DOHH2 (cell line): Measurements from ENCODE around the gene REEP3.

Experiments used
- H3F3A ChIP-seq: fragments of 200-600 bp; sonication (generic), shearing (Covaris generic); 2 replicates; pipeline ENCODE4 v1.6.0; 2016; ENCODE audit warnings: antibody characterized with exemption, mild to moderate bottlenecking; ENCODE audit not compliant: control insufficient read depth, insufficient read depth
- H3K27ac ChIP-seq: fragments of 200-600 bp; sonication (generic); 2 replicates; pipeline ENCODE4 v1.5.1; 2014; ENCODE audit warnings: low read depth, mild to moderate bottlenecking, low read length, moderate library complexity
- H3K27me3 ChIP-seq: fragments of 200-600 bp; sonication (generic); 2 replicates; pipeline ENCODE4 v1.6.1; 2014; ENCODE audit warnings: mild to moderate bottlenecking, low read length, mixed read lengths; ENCODE audit not compliant: control insufficient read depth
- H3K36me3 ChIP-seq: fragments of 200-600 bp; sonication (generic); 2 replicates; pipeline ENCODE4 v1.6.1; 2014; ENCODE audit warnings: mild to moderate bottlenecking, low read length, moderate library complexity, mixed read lengths; ENCODE audit not compliant: control insufficient read depth
- H3K4me1 ChIP-seq: fragments of 200-600 bp; sonication (generic); 2 replicates; pipeline ENCODE4 v1.6.1; 2014; ENCODE audit warnings: mild to moderate bottlenecking, low read length, mixed read lengths; ENCODE audit not compliant: control insufficient read depth
- H3K4me2 ChIP-seq: fragments of 200-600 bp; sonication (generic); 2 replicates; pipeline ENCODE4 v1.6.0; 2014; ENCODE audit warnings: mild to moderate bottlenecking, low read length, moderate library complexity
- H3K4me3 ChIP-seq: fragments of 200-600 bp; sonication (generic); 2 replicates; pipeline ENCODE4 v1.5.1; 2014; ENCODE audit warnings: mild to moderate bottlenecking, low read length, mixed read lengths
- H3K79me2 ChIP-seq: fragments of 200-600 bp; sonication (generic); 2 replicates; pipeline ENCODE4 v1.6.1; 2014; ENCODE audit warnings: mild to moderate bottlenecking, low read length, mixed read lengths; ENCODE audit not compliant: control insufficient read depth
- H3K9me2 ChIP-seq: fragments of 200-600 bp; sonication (generic); replicated peaks from 2 replicates; pipeline ENCODE4 v1.6.1; 2014; ENCODE audit warnings: mild to moderate bottlenecking, low read length, mixed read lengths; ENCODE audit not compliant: control insufficient read depth
- H3K9me3 ChIP-seq: fragments of 200-600 bp; sonication (generic); 2 replicates; pipeline ENCODE4 v1.6.1; 2014; ENCODE audit warnings: antibody characterized with exemption, low read length, mixed read lengths; ENCODE audit not compliant: control insufficient read depth, insufficient read depth
- H4K20me1 ChIP-seq: fragments of 200-600 bp; sonication (generic); 2 replicates; pipeline ENCODE4 v1.6.0; 2014; ENCODE audit warnings: low read depth, mild to moderate bottlenecking, antibody characterized with exemption, low read length, moderate library complexity; ENCODE audit not compliant: control insufficient read depth, insufficient read depth
- CTCF ChIP-seq: fragments of 200-600 bp; sonication (generic); IDR thresholded peaks from one replicate; pipeline ENCODE4 v1.5.1; 2014; ENCODE audit warnings: antibody characterized with exemption, mild to moderate bottlenecking, low read depth, low read length; ENCODE audit not compliant: poor library complexity, severe bottlenecking
- EZH2phosphoT487 ChIP-seq: fragments of 200-600 bp; sonication (generic); IDR thresholded peaks from 2 replicates; pipeline ENCODE4 v1.6.1; 2017; ENCODE audit warnings: borderline replicate concordance, mild to moderate bottlenecking, antibody characterized with exemption, low read length, moderate library complexity, mixed read lengths

REEP3 gene

GRCh38 chr10:63483983-63484382, 37.2 kb upstream of the REEP3 start:
- H3K27me3 ChIP-seq, result no peaks in the 10 kb centered on the region
- no peaks in the 10 kb centered on the region for H3K9me3 ChIP-seq
- 0 out of 2 replicates have a peak, but pooled peaks cover 4% of the 10 kb centered on the region for H3K4me1 ChIP-seq
- H3K4me3 ChIP-seq, result no peak overlapping the region
- H3K27ac ChIP-seq, result no peak overlapping the region
- H3K79me2 ChIP-seq, result peaks cover 53% of the 10 kb centered on the region
- H3F3A ChIP-seq, result no peaks in the 10 kb centered on the region
- H3K9me2 ChIP-seq, result no peaks in the 10 kb centered on the region
- TF ChIP-seq EZH2phosphoT487 (no peak), CTCF (no peak)
- H3K4me2 ChIP-seq, result no peak overlapping the region
- 0 out of 2 replicates have a peak, but pooled peaks cover 7% of the 10 kb centered on the region for H4K20me1 ChIP-seq
- H3K36me3 ChIP-seq, result no peaks in the 10 kb centered on the region

- H3K4me1 ChIP-seq, result no peaks in the 10 kb centered on the region
- no peaks in the 10 kb centered on the region for H3K9me3 ChIP-seq
- H3K27me3 ChIP-seq, result no peaks in the 10 kb centered on the region
- peaks cover 49% of the 10 kb centered on the region for H3K79me2 ChIP-seq
- H3K27ac ChIP-seq, result no peak overlapping the region
- H3K36me3 ChIP-seq, result no peaks in the 10 kb centered on the region
- H3K4me3 ChIP-seq, result no peak overlapping the region
- no peaks in the 10 kb centered on the region for H3F3A ChIP-seq
- no peak for TF ChIP-seq CTCF
- no peak for TF ChIP-seq EZH2phosphoT487
- H3K4me2 ChIP-seq, result no peak overlapping the region
- H4K20me1 ChIP-seq, result 0 out of 2 replicates have a peak, but pooled peaks cover 7% of the 10 kb centered on the region
- H3K9me2 ChIP-seq, result no peaks in the 10 kb centered on the region
Measured at GRCh38 chr10:63487990-63488389, 33.2 kb upstream of the REEP3 start.

- H3K27me3 ChIP-seq, result no peaks in the 10 kb centered on the region
Measured at GRCh38 chr10:63489838-63490237, 31.4 kb upstream of the REEP3 start.

More at GRCh38 chr10:63489838-63490237, 31.4 kb upstream of the REEP3 start:
- Histone ChIP-seq H3K79me2 (peaks cover 53% of the 10 kb centered on the region), H3K27ac (no peak overlapping the region), H3K9me3 (no peaks in the 10 kb centered on the region), H3K36me3 (no peaks in the 10 kb centered on the region), H3F3A (no peaks in the 10 kb centered on the region), H3K4me3 (no peak overlapping the region), H3K4me1 (no peaks in the 10 kb centered on the region), H3K9me2 (no peaks in the 10 kb centered on the region), H3K4me2 (no peak overlapping the region), H4K20me1 (0 out of 2 replicates have a peak, but pooled peaks cover 7% of the 10 kb centered on the region)
- TF ChIP-seq CTCF (no peak), EZH2phosphoT487 (no peak)
